Measurements from ENCODE around the gene SMURF2. TPM values are rescaled to one million over a fixed set of nuclear protein-coding genes. Genes with fewer than 3 reads are reported as not detected.
A peak's percentile ranks its signal among the peaks of the same experiment; 100 is the strongest.
"Not testable (repeated sequence)": the region's sequence is repeated elsewhere in the genome, so short reads cannot be mapped to it uniquely, and the experiment has no call there.

Gene SMURF2
- total RNA-seq, 1 experiment from 2014 or later: 127 TPM

DNA sequence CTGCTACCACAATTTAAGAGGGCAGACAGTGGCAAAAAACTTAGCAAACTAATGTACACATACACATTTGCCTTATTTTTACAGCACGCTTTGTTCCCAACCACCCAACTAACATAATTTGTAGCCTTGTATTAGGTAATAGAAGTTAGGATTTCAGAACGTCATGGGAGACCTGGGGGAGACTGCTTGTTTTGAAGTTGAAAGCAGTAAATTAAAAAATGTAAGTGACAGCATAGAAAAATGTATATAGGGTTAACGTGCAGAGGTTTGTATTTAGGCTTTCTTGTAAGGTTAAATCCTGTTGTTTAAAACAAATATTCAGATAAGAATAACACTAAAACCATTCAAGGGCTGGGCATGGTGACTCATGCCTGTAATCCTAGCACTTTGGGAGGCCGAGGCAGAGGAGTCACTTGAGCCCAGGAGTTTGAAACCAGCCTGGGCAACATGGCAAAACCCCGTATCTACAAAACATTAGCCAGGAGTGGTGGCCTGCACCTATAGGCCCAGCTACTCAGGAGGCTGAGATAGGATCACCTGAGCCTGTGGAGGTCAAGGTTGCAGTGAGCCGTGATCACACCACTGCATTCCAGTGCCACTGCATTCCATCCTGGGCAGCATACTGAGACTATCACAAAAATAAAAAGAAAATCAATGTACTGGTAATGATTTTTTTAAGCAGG, 2.3 kb upstream of the SMURF2 start:
- peak overlapping the region in 1 of 2 experiments; percentile 23; a peak in 2 of 4 replicates for H3K4me3 ChIP-seq (replicated peaks in 1 of 2; ENCODE audit: low read depth in 1 of 2, low read length in 2 of 2)
- H3K27ac ChIP-seq (ENCODE audit: low read depth, low read length): peak overlapping the region; percentile 96
- H3K79me2 ChIP-seq (ENCODE audit: insufficient read depth, low read length): peaks cover 22% of the 10 kb centered on the region
- H2AFZ ChIP-seq (ENCODE audit: low read depth, low read length, poor library complexity, severe bottlenecking): peak overlapping the region; percentile 42
- ATAC-seq: peak; percentile 23
- H3K36me3 ChIP-seq (ENCODE audit: control insufficient read depth in 1 of 2, insufficient read depth in 2 of 2, low read length in 2 of 2); RAD21 ChIA-PET (ENCODE audit: low non-redundant PET in 1 of 2, low total read pairs in 2 of 2, uncharacterized antibody in 2 of 2, unreplicated experiment in 2 of 2); H3K9me3 ChIP-seq (ENCODE audit: control insufficient read depth in 1 of 2, insufficient read depth in 1 of 2, low read depth in 1 of 2, low read length in 2 of 2); BruUV-seq (replicated peaks); CTCF ChIA-PET; H4K20me1 ChIP-seq (ENCODE audit: insufficient read depth); H3K27me3 ChIP-seq (ENCODE audit: insufficient read depth, low read length); H3K9me2 ChIP-seq (ENCODE audit: insufficient read depth): not testable (repeated sequence)
- POLR2A ChIA-PET: interaction anchor here (0.6 to 0.7 kb wide), 2 partner anchors 39 to 68 kb away, joined by 3 to 4 read pairs; no protein-coding TSS in a partner anchor
- H3K9ac ChIP-seq (ENCODE audit: low read length): peak overlapping the region; percentile 78
- intact Hi-C loops (cut with micrococcal nuclease): loop anchor here (5.0 kb wide), 1 partner anchor 167 kb away; the partner anchor contains the start of gene POLG2
- peak overlapping the region; percentile 82 for H3K4me2 ChIP-seq (ENCODE audit: low read length)
- DNase-seq (ENCODE audit: low read depth, low spot score): peak; percentile 57
- TF ChIP-seq SP1 (IDR thresholded peaks at IDR 0.05; ENCODE audit: low read depth): peak; percentile 51
- TF ChIP-seq, protein P1, sequence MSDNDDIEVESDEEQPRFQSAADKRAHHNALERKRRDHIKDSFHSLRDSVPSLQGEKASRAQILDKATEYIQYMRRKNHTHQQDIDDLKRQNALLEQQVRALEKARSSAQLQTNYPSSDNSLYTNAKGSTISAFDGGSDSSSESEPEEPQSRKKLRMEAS (IDR thresholded peaks at IDR 0.05): 0 out of 2 replicates have a peak, but pooled peaks have one; percentile 38
- peak; percentile 26; the same call in 1 of the 2 replicates for TF ChIP-seq CEBPB (IDR thresholded peaks at IDR 0.05; ENCODE audit: low read depth)
- TF ChIP-seq FOSL1 (IDR thresholded peaks at IDR 0.05; ENCODE audit: low read depth): peak; percentile 69
- peak; percentile 2; the same call in 1 of the 2 replicates for TF ChIP-seq RAD21 (IDR thresholded peaks at IDR 0.05; ENCODE audit: low read depth)
- TF ChIP-seq JUND (IDR thresholded peaks at IDR 0.05): peak; percentile 55
- H3K4me1 ChIP-seq (ENCODE audit: control insufficient read depth in 1 of 2, insufficient read depth in 2 of 2, low read length in 2 of 2): peaks cover 70 to 83% of the 10 kb centered on the region in 2 experiments

DNA sequence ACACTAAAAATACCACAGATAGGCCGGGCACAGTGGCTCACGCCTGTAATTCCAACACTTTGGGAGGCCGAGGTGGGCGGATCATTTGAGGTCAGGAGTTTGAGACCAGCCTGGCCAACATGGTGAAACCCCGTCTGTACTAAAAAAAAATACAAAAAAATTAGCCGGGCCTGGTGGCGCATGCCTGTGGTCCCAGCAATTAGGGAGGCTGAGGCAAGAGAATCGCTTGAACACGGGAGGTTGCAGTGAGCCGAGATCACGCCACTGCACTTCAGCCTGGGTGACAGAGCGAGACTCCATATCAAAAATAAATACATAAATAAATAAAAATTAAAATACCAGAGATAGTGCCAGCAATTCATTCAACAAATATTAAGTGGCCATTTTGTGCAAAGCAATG, 1.7 kb upstream of the SMURF2 start:
- Histone ChIP-seq H3K4me3 (replicated peaks in 1 of 2; ENCODE audit: low read depth in 1 of 2, low read length in 2 of 2) (peak overlapping the region in 1 of 2 experiments; percentile 81; a peak in 1 of 4 replicates), H3K4me1 (ENCODE audit: control insufficient read depth in 1 of 2, insufficient read depth in 2 of 2, low read length in 2 of 2) (peaks cover 69 to 83% of the 10 kb centered on the region in 2 experiments), H3K4me2 (ENCODE audit: low read length) (peak overlapping the region; percentile 82), H3K27ac (ENCODE audit: low read depth, low read length) (peak overlapping the region; percentile 96), H3K79me2 (ENCODE audit: insufficient read depth, low read length) (peaks cover 28% of the 10 kb centered on the region), H3K9ac (ENCODE audit: low read length) (peak overlapping the region; percentile 78)
- H4K20me1 ChIP-seq (ENCODE audit: insufficient read depth); H3K36me3 ChIP-seq (ENCODE audit: control insufficient read depth in 1 of 2, insufficient read depth in 2 of 2, low read length in 2 of 2); ATAC-seq; H3K9me3 ChIP-seq (ENCODE audit: control insufficient read depth in 1 of 2, insufficient read depth in 1 of 2, low read depth in 1 of 2, low read length in 2 of 2); H3K9me2 ChIP-seq (ENCODE audit: insufficient read depth); H2AFZ ChIP-seq (ENCODE audit: low read depth, low read length, poor library complexity, severe bottlenecking); BruUV-seq (replicated peaks); RAD21 ChIA-PET (ENCODE audit: low non-redundant PET in 1 of 2, low total read pairs in 2 of 2, uncharacterized antibody in 2 of 2, unreplicated experiment in 2 of 2); CTCF ChIA-PET; H3K27me3 ChIP-seq (ENCODE audit: insufficient read depth, low read length); DNase-seq (ENCODE audit: low read depth, low spot score): not testable (repeated sequence)
- intact Hi-C loops (cut with micrococcal nuclease): loop anchor here (2.0 to 5.0 kb wide), 3 partner anchors 43 to 167 kb away; partner anchors contain the start of gene POLG2
- POLR2A ChIA-PET: interaction anchor here (0.6 to 0.7 kb wide), 2 partner anchors 40 to 69 kb away, joined by 3 to 4 read pairs; no protein-coding TSS in a partner anchor
- TF ChIP-seq EGR1 (IDR thresholded peaks at IDR 0.05; ENCODE audit: low read depth): peak; percentile 74

Data from HCT116 (cell line).